ENCODE measurements around the gene HTR3E.
"Not testable (repeated sequence)": the region's sequence is repeated elsewhere in the genome, so short reads cannot be mapped to it uniquely, and the experiment has no call there.

Gene HTR3E, protein sequence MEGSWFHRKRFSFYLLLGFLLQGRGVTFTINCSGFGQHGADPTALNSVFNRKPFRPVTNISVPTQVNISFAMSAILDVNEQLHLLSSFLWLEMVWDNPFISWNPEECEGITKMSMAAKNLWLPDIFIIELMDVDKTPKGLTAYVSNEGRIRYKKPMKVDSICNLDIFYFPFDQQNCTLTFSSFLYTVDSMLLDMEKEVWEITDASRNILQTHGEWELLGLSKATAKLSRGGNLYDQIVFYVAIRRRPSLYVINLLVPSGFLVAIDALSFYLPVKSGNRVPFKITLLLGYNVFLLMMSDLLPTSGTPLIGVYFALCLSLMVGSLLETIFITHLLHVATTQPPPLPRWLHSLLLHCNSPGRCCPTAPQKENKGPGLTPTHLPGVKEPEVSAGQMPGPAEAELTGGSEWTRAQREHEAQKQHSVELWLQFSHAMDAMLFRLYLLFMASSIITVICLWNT

DNA sequence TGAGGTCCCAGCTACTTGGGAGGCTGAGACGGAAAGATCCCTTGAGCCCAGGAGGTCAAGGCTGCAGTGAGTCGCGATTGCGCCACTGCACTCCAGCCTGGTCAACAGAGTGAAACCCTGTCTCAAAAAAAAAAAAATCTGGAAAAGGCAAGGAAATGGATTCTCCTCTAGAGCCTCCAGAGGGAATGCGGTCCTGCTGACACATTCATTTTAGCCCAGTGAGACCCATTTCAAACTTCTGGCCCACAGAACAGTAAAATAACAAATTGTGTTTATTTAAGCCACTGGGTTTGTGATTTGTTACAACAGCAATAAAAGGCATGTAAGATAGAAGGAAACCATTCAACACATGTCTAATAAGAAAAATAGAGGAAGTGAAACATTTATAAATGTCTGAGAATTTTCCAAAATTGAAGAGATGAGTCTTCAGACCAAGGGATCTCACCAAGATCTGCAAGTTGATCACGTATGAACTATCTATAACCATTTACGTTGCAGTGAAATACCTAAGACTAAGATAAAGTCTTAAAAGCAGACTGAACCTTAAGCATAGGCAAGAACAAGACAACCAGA, at the start of gene HTR3E:
TSS of gene HTR3E (plus strand) at position 254 of the 573 bp plus-strand sequence. CDS start 466 bp downstream, outside the sequence.
- no peak for DNase-seq (ENCODE audit: low spot score)

DNA sequence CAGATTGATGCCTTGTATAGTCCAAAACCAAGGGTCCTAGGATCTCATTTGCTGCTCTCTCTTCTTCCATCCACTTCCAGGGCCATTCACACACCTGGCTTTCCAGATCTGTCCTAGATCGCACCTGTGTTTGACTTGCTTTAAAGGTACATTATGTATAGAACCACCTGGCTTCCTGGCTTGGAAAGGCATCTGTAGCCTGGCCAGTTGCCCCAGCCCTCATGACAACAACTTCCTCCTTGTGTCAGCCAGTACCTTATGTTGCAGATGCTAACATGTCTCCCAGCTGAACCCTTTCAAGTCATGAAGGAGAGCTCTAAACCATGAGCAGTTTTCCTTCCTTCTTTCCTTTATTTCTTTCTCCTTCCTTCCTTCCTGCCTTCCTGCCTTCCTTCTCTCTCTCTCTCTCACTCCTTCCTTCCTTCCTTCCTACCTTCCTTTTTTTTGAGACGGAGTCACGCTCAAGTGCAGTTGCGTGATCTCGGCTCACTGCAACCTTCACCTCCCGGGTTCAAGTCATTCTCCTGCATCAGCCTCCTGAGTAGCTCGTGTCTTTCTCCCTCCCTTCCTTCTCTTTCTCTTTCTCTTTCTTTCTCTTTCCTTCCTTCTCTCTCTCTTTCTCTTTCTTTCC, 46.5 kb upstream of the HTR3E start:
- no peak for DNase-seq (ENCODE audit: low spot score)

DNA sequence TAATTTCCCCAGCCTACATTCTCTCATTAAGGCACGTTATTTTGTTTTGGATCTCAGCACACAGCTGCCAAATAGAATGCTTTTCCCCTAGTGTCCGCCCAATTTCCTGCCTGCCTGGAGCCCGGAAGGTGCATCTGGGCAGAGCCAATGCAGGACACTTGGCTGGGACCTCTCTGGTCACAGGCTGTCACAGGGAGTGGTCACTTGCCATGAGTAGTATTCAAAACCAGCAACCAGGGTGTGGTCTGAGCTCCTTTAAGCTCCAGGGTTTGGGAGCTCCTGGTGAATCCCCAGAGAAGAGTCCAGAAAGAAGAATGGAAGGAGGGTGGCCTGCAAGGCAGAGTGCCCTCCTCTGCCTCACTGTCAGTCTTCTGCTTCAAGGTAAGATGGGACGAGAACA, 44.1 kb upstream of the HTR3E start, which contains the start of gene HTR3C:
TSS of gene HTR3C (plus strand) at position 281 of the 400 bp plus-strand sequence. CDS start at position 315, 34 bp downstream.
- DNase-seq (ENCODE audit: low spot score): no peak

DNA sequence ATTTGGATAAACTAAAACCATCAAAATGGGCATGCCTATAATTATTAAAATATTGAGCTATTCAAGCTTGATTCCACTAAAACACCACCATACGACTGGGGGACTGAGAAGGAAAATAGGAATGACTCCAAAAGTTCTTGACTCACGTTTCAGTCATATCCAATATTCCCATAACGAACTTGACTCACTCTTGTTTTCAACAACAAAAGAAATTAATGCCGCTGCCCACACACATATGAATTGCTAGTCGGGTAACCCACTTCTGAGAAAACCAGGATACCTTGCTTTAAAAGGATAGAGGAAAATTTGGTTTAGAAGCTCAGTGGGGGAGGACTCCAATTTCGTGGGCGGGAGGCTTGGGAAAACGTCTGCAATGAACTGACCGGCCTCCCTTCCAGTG, 38.8 kb upstream of the HTR3E start:
- DNase-seq (ENCODE audit: low spot score): no peak

DNA sequence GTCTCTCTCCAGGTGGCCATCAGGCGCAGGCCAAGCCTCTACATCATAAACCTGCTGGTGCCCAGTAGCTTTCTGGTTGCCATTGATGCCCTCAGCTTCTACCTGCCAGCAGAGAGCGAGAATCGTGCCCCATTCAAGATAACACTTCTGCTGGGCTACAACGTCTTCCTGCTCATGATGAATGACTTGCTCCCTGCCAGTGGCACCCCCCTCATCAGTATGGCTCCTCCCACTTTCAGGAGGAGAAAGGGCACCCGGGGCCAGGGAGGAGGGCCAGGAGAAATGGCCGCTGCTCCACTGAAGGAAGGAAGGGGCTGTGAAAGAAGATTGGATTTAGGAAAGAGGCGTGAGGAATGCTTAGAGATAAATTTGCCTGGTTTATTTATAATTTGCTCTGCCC, 37.4 kb upstream of the HTR3E start:
- DNase-seq (ENCODE audit: low spot score): no peak

DNA sequence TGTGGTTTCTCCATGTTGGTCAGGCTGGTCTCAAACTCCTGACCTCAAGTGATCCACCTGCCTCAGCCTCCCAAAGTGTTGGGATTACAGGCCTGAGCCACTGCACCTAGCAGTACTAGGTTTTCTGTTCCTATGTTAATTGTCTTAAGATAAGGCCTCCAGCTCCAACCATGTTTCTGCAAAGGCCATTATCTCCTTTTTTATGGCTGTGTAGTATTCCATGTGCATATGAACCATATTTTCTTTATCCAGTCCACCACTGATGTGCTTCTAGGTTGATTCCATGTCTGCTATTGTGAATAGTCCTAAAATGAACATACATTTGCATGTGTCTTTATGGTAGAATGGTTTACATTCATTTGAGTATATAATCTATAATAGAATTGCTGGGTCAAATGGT, 34.2 kb upstream of the HTR3E start:
- no peak for DNase-seq (ENCODE audit: low spot score)

DNA sequence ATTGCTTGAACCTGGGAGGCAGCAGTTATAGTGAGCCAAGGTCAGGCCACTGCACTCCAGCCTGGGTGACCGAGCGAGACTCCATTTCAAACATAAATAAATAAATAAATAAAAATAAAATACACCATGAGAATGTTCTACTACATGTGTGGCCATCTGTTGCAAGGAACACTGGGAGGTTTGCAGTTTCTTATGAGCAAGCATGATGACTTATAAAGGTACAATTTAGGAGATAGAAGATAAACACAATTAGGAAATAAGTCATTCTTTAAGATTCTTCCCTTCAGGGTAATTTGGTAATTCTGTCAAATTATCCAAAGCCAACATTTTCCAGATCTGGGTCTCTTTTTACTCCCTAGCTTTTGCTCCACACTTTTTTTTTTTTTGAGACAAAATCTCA, 30.7 kb upstream of the HTR3E start:
- DNase-seq (ENCODE audit: low spot score): no peak

DNA sequence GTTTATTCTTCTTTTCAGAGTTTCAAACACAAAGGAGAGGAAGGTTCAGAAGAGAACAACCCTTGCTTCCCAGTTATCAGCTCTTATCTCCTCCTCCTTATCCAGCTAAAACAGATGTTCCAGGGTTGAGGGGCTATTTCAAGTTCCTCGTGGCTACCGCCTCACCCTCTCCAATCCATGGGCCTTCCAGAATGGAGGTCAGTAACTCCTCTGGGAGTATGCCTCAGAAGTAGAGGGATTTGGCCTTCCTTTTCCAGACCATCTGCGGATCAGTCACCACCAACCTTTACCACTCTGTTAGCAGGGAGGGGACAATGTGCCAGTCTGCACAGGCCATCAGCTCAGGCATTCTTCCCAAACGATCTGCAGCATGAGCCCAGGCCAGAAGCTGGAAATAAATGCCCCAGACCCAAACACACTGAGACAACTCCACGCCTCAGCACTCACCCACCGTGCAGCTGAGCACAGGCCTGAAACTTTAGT, 29.2 kb upstream of the HTR3E start:
- DNase-seq (ENCODE audit: low spot score): no peak

DNA sequence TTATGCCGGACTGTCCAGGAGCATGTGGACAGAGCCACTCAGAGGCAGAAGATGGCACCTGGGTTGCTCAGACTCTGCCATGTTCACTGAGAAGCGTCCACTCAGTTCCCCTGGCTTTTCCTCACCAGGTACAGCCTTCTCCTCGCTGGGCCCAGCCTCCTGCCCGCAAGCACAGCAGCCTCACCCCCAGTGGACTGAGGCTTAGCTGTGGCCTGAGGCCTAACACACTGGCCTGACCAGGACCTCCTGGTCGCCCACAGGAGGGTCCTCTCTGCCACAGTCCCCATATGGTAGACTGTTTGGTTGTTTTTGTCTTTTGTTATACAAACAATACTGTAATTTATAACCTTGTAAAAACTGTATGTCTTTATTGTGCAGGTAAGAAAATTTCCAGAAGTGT, 28.5 kb upstream of the HTR3E start:
- DNase-seq (ENCODE audit: low spot score): no peak

DNA sequence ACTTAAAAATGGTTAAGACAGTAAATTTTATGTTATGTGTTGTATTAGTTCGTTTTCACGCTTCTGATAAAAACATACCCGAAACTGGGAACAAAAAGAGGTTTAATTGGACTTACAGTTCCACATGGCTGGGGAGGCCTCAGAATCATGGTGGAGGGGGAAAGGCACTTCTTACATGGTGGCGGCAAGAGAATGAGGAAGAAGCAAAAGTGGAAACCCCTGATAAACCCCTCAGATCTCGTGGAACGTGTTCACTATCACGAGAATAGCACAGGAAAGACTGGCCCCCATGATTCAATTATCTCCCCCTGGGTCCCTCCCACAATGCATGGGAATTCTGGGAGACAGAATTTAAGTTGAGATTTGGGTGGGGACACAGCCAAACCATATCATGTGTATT, 25.7 kb upstream of the HTR3E start:
- DNase-seq (ENCODE audit: low spot score): not testable (repeated sequence)

DNA sequence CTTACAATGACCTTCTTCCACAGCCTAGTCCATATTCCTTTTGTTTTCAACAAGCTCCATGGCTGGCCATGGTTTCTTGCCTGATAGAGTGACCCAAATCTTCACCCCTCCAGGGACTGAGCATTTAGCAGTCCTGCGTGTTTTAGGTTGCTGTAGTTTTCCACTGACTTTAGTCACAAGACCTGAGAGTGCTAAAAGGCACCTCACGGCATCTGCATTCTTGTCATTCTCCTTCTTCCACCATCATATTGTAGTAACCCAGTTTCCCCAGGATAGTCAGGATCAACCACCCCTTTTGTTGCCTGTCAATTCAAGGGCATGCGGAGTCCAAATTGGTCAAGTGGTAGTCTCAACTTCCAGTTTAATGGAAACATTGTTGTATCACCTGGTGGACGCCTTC, 23.2 kb upstream of the HTR3E start:
- DNase-seq (ENCODE audit: low spot score): no peak

DNA sequence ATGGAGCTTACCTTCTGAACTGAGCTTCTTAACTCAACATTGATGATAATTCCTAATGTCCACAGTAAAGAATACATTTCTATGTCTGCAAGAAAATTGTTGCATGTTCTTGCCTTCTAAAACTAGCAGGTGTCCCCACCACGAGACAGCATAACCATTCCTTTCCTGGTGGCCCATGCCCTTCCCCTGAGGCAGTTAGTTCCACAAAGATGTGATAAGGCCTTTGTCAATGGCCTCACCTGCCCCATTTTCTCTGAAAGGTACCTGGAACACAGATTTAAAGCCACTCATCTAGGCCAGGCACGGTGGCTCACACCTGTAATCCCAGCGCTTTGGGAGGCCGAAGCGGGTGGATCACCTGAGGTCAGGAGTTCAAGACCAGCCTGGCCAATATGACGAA, 21.0 kb upstream of the HTR3E start:
- no peak for DNase-seq (ENCODE audit: low spot score)

DNA sequence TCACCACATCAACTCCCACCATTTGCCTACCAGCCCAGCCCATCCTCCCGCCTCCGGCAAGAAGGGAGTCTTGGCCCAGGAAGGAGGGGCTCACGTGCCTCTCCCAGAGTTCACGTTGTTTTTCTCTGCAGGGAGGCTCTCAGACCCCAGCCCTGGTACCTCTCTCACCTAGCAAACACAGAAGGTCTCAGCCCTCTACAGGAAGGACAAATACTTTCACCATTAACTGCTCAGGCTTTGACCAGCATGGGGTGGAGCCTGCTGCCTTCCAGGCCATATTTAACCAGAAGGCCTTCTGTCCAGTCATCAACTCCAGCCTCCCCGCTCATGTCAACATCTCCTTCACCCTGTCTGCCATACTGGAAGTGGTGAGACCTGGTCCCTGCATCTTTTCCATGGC, 19.0 kb upstream of the HTR3E start:
- no peak for DNase-seq (ENCODE audit: low spot score)

DNA sequence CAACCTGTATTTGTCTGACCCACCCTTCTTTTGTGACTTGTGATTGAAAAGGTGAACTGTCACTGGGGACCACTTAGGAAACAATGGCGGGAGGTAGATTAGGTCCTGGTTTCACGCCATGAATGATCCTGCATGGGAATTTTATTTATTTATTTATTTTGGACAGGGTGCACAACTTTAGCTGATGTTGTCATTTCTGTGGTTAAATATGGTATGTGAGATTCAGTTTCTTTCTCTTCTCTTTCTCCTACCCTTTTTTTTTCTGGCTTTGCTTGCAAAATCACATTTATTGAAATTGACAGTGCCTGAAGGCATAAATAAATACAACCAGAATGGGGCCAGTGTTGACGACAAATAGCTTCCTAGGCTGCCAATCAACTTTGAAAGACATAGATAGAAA, 18.0 kb upstream of the HTR3E start:
- no peak for DNase-seq (ENCODE audit: low spot score)

DNA sequence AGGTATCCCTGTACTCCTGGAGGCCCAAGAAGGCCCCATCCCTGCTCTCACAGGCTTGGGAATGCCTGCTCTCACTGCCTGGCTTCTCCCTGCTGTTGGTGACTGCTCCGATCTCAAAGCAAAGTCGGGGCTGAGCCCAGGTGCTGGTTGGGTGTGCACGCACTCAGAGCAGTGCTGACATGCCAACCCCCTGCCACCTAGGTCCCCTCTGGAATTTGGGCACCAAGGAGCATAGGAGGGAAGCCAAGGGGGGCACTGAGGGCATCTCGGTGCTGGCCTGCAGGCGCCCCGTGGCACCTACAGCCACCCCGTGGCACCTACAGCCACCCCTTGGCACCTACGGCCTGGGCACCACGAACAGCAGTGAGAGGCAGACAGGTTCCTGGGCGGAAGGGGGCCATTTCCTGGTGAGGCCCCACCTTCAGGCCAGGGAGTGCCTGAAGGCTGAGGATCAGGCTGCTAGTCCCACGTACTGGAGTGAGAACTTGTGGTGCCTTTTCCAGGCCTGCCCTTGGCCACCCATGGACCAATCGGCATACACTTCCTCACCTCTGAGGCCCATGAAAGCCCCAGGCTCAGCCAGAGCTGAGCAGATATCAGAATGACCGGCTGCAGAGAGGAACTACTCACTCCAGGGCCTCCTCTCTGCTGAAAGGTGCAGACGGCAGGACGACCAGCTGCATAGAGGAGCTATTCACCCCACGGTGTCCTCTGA, 15.6 kb upstream of the HTR3E start:
- DNase-seq (ENCODE audit: low spot score): no peak

DNA sequence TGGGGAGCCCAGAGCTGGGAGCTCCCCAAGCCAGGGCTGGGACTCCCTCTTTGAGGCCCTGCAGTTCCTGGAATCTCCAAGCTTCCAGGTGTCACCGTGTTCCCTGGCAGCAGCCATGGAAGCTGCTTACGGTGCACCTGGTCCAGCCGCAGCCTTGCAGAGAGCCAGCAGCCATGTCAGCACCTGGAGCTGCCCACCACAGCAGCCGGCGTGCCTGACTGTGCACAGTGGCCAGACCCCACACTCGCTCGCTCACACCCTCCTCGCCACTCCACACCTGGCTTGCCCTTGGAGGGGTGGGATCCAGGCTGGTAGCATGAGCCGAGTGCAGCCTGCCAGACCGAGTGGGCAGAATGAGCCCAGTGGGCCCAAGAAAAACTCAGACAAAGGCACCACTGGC, 14.8 kb upstream of the HTR3E start:
- DNase-seq (ENCODE audit: low spot score): no peak

DNA sequence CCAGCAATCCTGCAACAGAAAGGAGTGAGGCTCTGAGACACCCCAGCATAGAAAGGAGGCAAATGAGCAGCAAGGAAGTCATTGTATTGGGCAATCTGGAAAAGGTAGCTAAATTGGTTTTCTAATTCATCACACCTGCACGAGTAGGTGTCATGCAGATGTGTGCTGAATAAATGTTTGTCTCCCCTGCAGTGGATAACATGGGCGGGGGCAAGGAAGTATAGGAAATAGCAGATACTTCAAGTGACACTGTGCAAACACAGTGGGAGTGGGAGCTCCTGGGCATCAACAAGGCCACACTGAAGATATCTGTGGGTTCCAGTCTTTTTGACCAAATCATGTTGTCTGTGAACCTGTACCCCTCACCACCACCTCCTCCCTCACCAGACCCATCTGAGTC, 14.4 kb upstream of the HTR3E start:
- DNase-seq (ENCODE audit: low spot score): no peak

DNA sequence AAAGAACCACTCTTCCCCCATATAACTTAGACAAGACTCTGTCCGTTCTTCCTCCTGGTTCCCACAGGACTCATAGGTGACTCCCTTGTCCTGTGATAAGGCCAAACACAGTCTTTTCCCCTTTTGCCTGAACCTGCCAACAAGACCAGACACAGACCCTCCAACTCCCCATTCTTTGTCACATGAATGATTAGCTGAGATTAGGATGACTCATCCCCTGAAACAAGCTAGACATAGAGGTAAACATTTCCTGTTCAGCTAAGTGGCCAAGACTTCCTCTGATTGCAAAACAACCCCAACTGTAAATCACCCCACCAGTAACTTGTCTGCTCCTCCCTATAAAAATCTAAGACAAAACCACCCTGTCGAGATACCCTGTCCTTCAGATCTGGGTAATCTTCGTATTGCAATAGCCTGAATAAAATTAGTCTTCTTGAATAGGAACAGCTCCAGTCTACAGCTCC, 11.4 kb upstream of the HTR3E start:
- no peak for DNase-seq (ENCODE audit: low spot score)

DNA sequence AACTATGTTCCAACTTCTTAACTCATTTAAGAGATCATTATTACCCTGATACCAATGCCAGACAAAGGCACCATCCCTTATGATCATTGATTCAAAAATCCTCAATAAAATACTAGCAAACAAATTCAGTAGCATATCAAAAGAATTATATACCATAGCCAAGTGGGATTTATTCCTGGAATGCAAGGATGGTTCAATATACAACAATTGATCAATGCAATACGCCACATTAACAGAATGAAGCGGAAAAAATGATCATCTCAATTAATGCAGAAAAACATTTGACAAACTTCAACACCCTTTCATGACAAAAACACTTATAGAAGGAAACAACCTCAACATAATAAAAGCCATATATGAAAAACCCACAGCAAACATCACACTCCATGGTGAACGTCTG, 4.7 kb upstream of the HTR3E start:
- no peak for DNase-seq (ENCODE audit: low spot score)

DNA sequence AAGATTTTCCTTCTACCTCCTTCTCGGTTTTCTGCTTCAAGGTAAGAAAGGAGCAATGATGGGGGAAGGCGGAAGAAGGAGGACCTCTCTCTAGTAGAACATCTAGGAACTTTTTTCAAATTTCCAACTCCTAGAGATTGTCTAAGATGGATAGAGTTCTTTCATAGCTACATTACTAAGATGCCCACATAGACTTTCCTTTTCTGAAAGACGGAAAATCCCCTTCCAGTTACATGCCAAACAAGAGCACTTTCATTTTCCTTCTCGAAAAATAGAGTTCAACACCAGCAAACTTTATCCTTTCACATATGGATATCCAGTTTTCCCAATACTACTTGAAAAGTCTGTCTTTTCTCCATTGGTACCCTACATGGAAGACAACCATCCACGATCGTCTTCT, 692 bp downstream of the HTR3E start:
- DNase-seq (ENCODE audit: low spot score): no peak

DNA sequence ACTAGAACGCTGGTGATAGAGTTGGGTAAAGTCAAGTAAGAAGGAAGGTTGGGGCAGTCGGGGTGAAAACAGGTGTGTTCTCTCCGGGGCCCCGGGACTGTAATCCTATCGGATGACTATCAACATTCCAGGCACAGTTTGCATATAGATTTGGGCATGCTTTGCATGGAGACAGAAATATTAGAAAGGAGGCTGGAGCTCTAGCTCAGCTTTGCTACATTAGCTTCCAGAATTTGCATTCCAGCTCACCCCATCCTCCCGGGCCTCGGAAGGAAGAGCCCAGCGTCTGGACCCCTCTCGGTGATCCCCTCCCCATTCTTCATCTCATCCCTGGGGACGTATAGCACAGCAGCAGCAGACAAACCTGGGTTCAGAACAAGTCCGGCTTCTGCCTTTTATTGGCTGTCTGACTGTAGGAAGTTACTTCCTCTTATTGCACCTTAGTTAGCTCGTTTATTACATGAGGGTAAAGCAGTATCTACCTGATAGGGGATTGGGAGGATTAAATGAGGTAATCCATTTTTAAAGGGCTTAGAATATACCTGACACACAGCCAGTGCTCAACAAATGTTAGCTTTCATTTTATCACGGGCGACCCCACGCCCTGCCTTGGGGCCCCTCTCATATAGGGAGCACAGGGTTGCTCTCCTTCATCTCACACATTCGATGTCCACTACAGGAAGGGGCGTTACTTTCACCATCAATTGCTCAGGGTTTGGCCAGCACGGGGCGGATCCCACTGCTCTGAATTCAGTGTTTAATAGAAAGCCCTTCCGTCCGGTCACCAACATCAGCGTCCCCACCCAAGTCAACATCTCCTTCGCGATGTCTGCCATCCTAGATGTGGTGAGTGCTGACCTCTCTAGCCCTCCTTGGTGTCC, 3.2 kb downstream of the HTR3E start:
- DNase-seq (ENCODE audit: low spot score): no peak

Measured in D341Med (cell line).